Type B pancreatic cell (in vitro differentiated cells): Measurements from ENCODE around the gene LAMB4. TPM values are rescaled to one million over a fixed set of nuclear protein-coding genes. Genes with fewer than 3 reads are reported as not detected.

Source experiments
- DNase-seq: peaks from one replicate; pipeline ENCODE4 v3.0.0; 2021; ENCODE audit warnings: mixed read lengths; ENCODE audit not compliant: unreplicated experiment; ENCODE audit errors: extremely low spot score
- H3K27ac Mint-ChIP-seq: 2 replicates; pipeline ENCODE4 v1.8.0; 2021; ENCODE audit warnings: mild to moderate bottlenecking, mixed read lengths
- H3K27me3 Mint-ChIP-seq: 2 replicates; pipeline ENCODE4 v1.8.0; 2021; ENCODE audit warnings: mixed read lengths
- H3K36me3 Mint-ChIP-seq: 2 replicates; pipeline ENCODE4 v1.8.0; 2021; ENCODE audit warnings: mixed read lengths
- H3K4me1 Mint-ChIP-seq: one replicate; pipeline ENCODE4 v1.8.0; 2021; ENCODE audit warnings: mixed read lengths; ENCODE audit not compliant: unreplicated experiment
- H3K4me3 Mint-ChIP-seq: 2 replicates; pipeline ENCODE4 v1.8.0; 2021; ENCODE audit warnings: mild to moderate bottlenecking, mixed read lengths
- H3K9me3 Mint-ChIP-seq: 2 replicates; pipeline ENCODE4 v1.8.0; 2021; ENCODE audit warnings: mixed read lengths
- CTCF ChIP-seq: fragments of 200-600 bp; sonication (generic); conservative IDR thresholded peaks from 2 replicates; pipeline ENCODE4 v1.5.0; 2021; ENCODE audit warnings: antibody characterized with exemption, mild to moderate bottlenecking
- total RNA-seq: library from RNA; stranded (reverse); gene quantifications from 2 replicates; pipeline ENCODE4 v1.2.1, GENCODE V29; 2021; ENCODE audit warnings: low replicate concordance

Gene LAMB4
- total RNA-seq, 1 donor from 2014 or later: 1.3 TPM

GRCh38 chr7:107994421-107995030 is 135.6 kb downstream of the LAMB4 start:
- Mint-ChIP-seq H3K9me3 (no peaks in the 10 kb centered on the region), H3K27me3 (peaks cover 24% of the 10 kb centered on the region), H3K4me1 (peaks cover 67% of the 10 kb centered on the region), H3K27ac (no peak overlapping the region), H3K4me3 (peak overlapping the region; percentile 28), H3K36me3 (peaks cover 46% of the 10 kb centered on the region)
- TF ChIP-seq CTCF: no peak
- DNase-seq: no peak

GRCh38 chr7:107993891-107994291 is 136.3 kb downstream of the LAMB4 start:
- TF ChIP-seq CTCF: no peak
- Mint-ChIP-seq H3K27me3 (peaks cover 20% of the 10 kb centered on the region), H3K9me3 (no peaks in the 10 kb centered on the region), H3K27ac (no peak overlapping the region), H3K36me3 (peaks cover 46% of the 10 kb centered on the region), H3K4me1 (peaks cover 64% of the 10 kb centered on the region), H3K4me3 (no peak overlapping the region)
- DNase-seq: no peak

GRCh38 chr7:107989618-107990373 is 140.4 kb downstream of the LAMB4 start:
- H3K9me3 Mint-ChIP-seq: no peaks in the 10 kb centered on the region
- peaks cover 5% of the 10 kb centered on the region for H3K27me3 Mint-ChIP-seq
- H3K4me1 Mint-ChIP-seq: peaks cover 32% of the 10 kb centered on the region
- DNase-seq: no peak
- peaks cover 57% of the 10 kb centered on the region for H3K36me3 Mint-ChIP-seq
- no peak overlapping the region for H3K27ac Mint-ChIP-seq
- TF ChIP-seq CTCF: no peak
- no peak overlapping the region for H3K4me3 Mint-ChIP-seq

GRCh38 chr7:107982918-107983389 is 147.2 kb downstream of the LAMB4 start:
- no peak for DNase-seq
- Mint-ChIP-seq H3K4me3 (no peak overlapping the region), H3K27me3 (no peaks in the 10 kb centered on the region), H3K27ac (no peak overlapping the region), H3K4me1 (peaks cover 16% of the 10 kb centered on the region), H3K9me3 (no peaks in the 10 kb centered on the region), H3K36me3 (peaks cover 55% of the 10 kb centered on the region)
- TF ChIP-seq CTCF: peak; percentile 63

GRCh38 chr7:107982042-107982840 is 147.9 kb downstream of the LAMB4 start:
- no peak for TF ChIP-seq CTCF
- no peak for DNase-seq
- Mint-ChIP-seq H3K4me1 (peaks cover 17% of the 10 kb centered on the region), H3K9me3 (no peaks in the 10 kb centered on the region), H3K27ac (no peak overlapping the region), H3K36me3 (peaks cover 56% of the 10 kb centered on the region), H3K27me3 (no peaks in the 10 kb centered on the region), H3K4me3 (no peak overlapping the region)
